ENCODE results near the gene ABCA8.
"Not testable (repeated sequence)": the region's sequence is repeated elsewhere in the genome, so short reads cannot be mapped to it uniquely, and the experiment has no call there.

ABCA8 gene

DNA sequence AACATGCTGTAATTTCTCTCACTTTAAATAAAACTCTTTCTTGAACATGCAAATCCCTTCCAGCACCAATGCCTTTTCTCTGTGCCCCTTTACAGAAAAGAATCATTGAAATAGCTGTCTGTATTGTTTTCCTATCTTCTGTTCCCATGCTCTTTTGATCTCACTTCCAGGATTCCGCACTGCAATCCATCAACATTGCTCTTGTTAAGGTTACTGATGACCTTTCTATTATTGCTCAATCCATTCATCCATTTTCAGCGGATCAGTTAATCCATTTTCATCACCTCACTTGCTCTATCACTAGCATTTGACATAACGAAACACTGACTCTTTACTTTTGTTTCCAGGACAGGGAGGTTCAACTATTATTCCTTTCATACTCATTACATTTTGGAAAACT lies 130.5 kb downstream of the ABCA8 start:
- peaks cover 0 to 1% (median 0%) of the 10 kb centered on the region in 5 experiments for H3K9me3 ChIP-seq (ENCODE audit: control extremely low read depth in 1 of 5, control insufficient read depth in 4 of 5, insufficient read depth in 2 of 5, low read depth in 1 of 5, low read length in 4 of 5)
- no peaks in the 10 kb centered on the region for H3K36me3 ChIP-seq (ENCODE audit: control insufficient read depth in 4 of 4, insufficient read depth in 4 of 4, low read length in 3 of 4)
- no peaks in the 10 kb centered on the region for H3K27me3 ChIP-seq (replicated peaks in 2 of 5; ENCODE audit: control insufficient read depth in 4 of 5, insufficient read depth in 5 of 5, low read length in 4 of 5)
- DNase-seq, result no peak
- POLR2A ChIA-PET, result no interaction called here
- H3K27ac ChIP-seq (ENCODE audit: insufficient read depth in 1 of 2, low read depth in 1 of 2, low read length in 2 of 2, poor library complexity in 1 of 2, severe bottlenecking in 2 of 2), result no peak overlapping the region
- WGBS (ENCODE audit: insufficient coverage), result 100% methylated on average over 3 of the region's 3 CpGs
- CTCF ChIA-PET, result no interaction called here
- no peaks in the 10 kb centered on the region for H3K4me1 ChIP-seq (ENCODE audit: control extremely low read depth in 1 of 4, control insufficient read depth in 4 of 4, insufficient read depth in 4 of 4, low read length in 3 of 4)
- H3K4me3 ChIP-seq (ENCODE audit: control insufficient read depth in 1 of 7, extremely low read depth in 1 of 7, insufficient read depth in 4 of 7, low read depth in 2 of 7, low read length in 6 of 7), result no peak overlapping the region

DNA sequence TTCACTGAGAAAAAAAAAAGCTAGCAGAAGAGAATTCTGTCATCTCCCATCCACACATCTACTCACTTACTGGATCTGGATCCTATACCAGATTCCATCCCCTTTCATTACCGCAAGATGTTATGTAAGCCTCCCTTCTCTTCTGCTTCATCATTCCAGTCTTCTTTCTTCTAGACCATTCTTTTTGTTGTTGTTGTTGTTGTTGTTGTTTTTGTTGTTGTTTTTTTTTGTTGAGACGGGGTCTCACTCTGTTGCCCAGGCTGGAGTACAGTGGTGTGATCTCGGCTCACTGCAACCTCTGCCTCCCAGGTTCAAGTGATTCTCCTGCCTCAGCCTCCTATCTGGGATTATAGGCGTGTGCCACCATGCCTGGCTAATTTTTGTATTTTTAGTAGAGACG lies 131.0 kb downstream of the ABCA8 start:
- H3K9me3 ChIP-seq (ENCODE audit: control extremely low read depth in 1 of 5, control insufficient read depth in 4 of 5, insufficient read depth in 2 of 5, low read depth in 1 of 5, low read length in 4 of 5); H3K4me3 ChIP-seq (ENCODE audit: control insufficient read depth in 1 of 7, extremely low read depth in 1 of 7, insufficient read depth in 4 of 7, low read depth in 2 of 7, low read length in 6 of 7); H3K27ac ChIP-seq (ENCODE audit: insufficient read depth in 1 of 2, low read depth in 1 of 2, low read length in 2 of 2, poor library complexity in 1 of 2, severe bottlenecking in 2 of 2); H3K27me3 ChIP-seq (replicated peaks in 2 of 5; ENCODE audit: control insufficient read depth in 4 of 5, insufficient read depth in 5 of 5, low read length in 4 of 5); H3K4me1 ChIP-seq (ENCODE audit: control extremely low read depth in 1 of 4, control insufficient read depth in 4 of 4, insufficient read depth in 4 of 4, low read length in 3 of 4); H3K36me3 ChIP-seq (ENCODE audit: control insufficient read depth in 4 of 4, insufficient read depth in 4 of 4, low read length in 3 of 4); POLR2A ChIA-PET; CTCF ChIA-PET; DNase-seq: not testable (repeated sequence)
- 92% methylated on average over 2 of the region's 5 CpGs for WGBS (ENCODE audit: insufficient coverage)

DNA sequence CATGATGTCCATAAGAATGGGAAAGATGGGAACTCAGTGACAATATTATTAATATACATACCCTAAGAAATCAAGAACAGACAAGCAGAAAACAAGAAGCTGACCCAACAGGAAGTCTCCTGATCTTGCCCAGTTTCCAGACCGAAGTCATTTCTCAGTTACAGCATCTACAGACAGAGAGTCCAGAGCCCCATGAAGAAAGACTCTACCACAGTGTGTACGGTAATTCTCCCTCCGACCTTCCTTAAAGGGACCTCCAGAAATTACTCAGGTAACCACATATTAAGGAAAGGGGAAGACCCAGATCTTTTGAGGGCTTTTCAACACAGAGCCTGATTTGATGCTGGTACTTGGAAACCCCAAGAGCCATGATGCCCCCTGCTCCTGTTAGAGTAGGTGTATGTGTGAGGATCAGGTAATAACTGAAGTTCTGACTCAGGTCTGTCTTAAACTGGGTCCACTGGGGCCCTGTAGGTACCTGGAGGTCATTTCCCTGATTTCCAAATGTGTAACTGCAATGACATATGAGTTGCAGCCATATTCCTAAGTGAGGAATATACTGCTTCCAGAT lies 132.4 kb downstream of the ABCA8 start:
- Histone ChIP-seq H3K27ac (ENCODE audit: insufficient read depth in 1 of 2, low read depth in 1 of 2, low read length in 2 of 2, poor library complexity in 1 of 2, severe bottlenecking in 2 of 2) (no peak overlapping the region), H3K4me3 (ENCODE audit: control insufficient read depth in 1 of 7, extremely low read depth in 1 of 7, insufficient read depth in 4 of 7, low read depth in 2 of 7, low read length in 6 of 7) (no peak overlapping the region), H3K36me3 (ENCODE audit: control insufficient read depth in 4 of 4, insufficient read depth in 4 of 4, low read length in 3 of 4) (no peaks in the 10 kb centered on the region), H3K27me3 (replicated peaks in 2 of 5; ENCODE audit: control insufficient read depth in 4 of 5, insufficient read depth in 5 of 5, low read length in 4 of 5) (no peaks in the 10 kb centered on the region), H3K4me1 (ENCODE audit: control extremely low read depth in 1 of 4, control insufficient read depth in 4 of 4, insufficient read depth in 4 of 4, low read length in 3 of 4) (peaks cover 0 to 2% (median under 1%) of the 10 kb centered on the region in 4 experiments), H3K9me3 (ENCODE audit: control extremely low read depth in 1 of 5, control insufficient read depth in 4 of 5, insufficient read depth in 2 of 5, low read depth in 1 of 5, low read length in 4 of 5) (peaks cover 0 to 1% (median 0%) of the 10 kb centered on the region in 5 experiments)
- WGBS (ENCODE audit: insufficient coverage), result 93% methylated on average over 3 of the region's 3 CpGs
- no peak for DNase-seq
- ChIA-PET POLR2A (no interaction called here), CTCF (no interaction called here)

DNA sequence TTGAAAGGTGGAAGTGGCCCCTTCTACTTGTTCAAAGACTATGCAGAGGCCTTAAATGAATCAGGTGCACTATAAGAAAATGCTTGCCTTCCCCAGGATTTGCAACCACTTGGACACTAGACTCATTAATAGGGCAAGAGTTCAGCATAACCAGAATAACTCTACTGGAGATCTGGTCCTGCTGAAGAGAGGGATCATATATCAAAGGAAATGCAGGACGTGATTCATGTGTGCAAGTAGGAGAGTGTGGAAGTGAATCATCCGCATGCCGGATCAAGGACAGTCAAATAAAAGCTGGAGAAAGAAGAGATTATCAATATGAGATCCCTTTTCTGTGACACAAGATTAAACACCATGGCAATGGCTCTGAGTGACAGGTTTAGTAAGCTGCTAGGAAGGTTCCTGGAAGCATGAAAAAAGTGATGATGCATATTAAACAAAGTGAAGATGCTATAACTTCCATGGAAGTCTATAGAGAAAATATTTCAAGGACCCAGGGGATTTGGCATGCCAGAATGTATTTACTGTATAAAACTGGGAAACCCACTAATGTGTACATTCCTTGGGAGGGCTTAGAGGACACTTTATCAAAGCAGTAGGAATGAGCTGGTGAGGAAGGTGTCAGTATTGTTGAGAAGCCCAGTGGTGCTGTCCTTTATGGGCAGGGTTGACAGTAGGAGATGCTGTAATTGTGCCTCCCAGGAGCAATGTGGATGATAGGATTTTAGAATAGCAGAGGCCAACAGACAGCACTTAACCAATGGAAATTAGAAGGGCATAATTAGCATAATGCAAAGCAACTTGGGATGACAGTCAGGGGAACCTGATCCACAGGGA lies 133.1 kb downstream of the ABCA8 start:
- ChIA-PET CTCF (interaction anchor here (0.6 kb wide), 1 partner anchor 33 kb away, joined by 3 read pairs; no protein-coding TSS in a partner anchor), POLR2A (no interaction called here)
- DNase-seq, result no peak
- Histone ChIP-seq H3K4me3 (ENCODE audit: control insufficient read depth in 1 of 7, extremely low read depth in 1 of 7, insufficient read depth in 4 of 7, low read depth in 2 of 7, low read length in 6 of 7) (no peak overlapping the region), H3K36me3 (ENCODE audit: control insufficient read depth in 4 of 4, insufficient read depth in 4 of 4, low read length in 3 of 4) (no peaks in the 10 kb centered on the region), H3K9me3 (ENCODE audit: control extremely low read depth in 1 of 5, control insufficient read depth in 4 of 5, insufficient read depth in 2 of 5, low read depth in 1 of 5, low read length in 4 of 5) (peaks cover 0 to 1% (median 0%) of the 10 kb centered on the region in 5 experiments), H3K27me3 (replicated peaks in 2 of 5; ENCODE audit: control insufficient read depth in 4 of 5, insufficient read depth in 5 of 5, low read length in 4 of 5) (no peaks in the 10 kb centered on the region), H3K27ac (ENCODE audit: insufficient read depth in 1 of 2, low read depth in 1 of 2, low read length in 2 of 2, poor library complexity in 1 of 2, severe bottlenecking in 2 of 2) (no peak overlapping the region), H3K4me1 (ENCODE audit: control extremely low read depth in 1 of 4, control insufficient read depth in 4 of 4, insufficient read depth in 4 of 4, low read length in 3 of 4) (peaks cover 0 to 5% (median 2%) of the 10 kb centered on the region in 4 experiments)
- 100% methylated on average over 3 of the region's 3 CpGs for WGBS (ENCODE audit: insufficient coverage)

DNA sequence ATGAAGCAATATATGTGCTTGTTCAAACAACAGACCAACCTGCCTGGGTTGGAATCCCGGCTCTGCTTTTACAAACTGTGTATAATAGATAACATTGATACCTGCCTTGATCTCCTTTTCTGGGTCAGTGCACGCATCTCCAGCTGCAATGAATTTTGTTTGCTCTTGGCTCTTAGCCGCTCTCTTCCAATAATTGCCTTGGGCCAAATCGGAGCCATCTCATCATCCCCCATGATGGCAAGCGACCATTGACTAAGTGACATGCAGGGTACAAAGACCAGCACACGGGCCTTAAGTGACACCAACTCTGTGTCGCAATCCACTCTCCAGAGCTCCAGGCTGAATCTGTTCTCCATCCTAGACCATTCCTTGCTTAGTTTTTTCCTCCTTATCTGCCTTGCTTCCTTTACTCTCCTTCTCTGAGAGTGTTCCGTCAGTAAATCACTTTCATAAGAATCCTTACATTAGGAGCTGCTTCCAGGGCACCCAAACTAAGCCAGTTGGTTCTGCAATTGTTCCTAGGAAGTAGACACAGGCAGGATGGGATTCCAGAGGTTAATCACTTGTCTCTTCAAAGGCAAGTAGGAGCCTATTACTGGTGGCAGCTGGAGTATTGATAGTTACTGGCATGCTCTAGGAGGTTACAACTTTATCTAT lies 134.2 kb downstream of the ABCA8 start:
- H3K27me3 ChIP-seq (replicated peaks in 2 of 5; ENCODE audit: control insufficient read depth in 4 of 5, insufficient read depth in 5 of 5, low read length in 4 of 5), result no peaks in the 10 kb centered on the region
- 100% methylated on average over 6 of the region's 8 CpGs for WGBS (ENCODE audit: insufficient coverage)
- ChIA-PET POLR2A (no interaction called here), CTCF (no interaction called here)
- no peak overlapping the region for H3K27ac ChIP-seq (ENCODE audit: insufficient read depth in 1 of 2, low read depth in 1 of 2, low read length in 2 of 2, poor library complexity in 1 of 2, severe bottlenecking in 2 of 2)
- peaks cover 0 to 1% (median 0%) of the 10 kb centered on the region in 5 experiments for H3K9me3 ChIP-seq (ENCODE audit: control extremely low read depth in 1 of 5, control insufficient read depth in 4 of 5, insufficient read depth in 2 of 5, low read depth in 1 of 5, low read length in 4 of 5)
- no peaks in the 10 kb centered on the region for H3K36me3 ChIP-seq (ENCODE audit: control insufficient read depth in 4 of 4, insufficient read depth in 4 of 4, low read length in 3 of 4)
- peaks cover 0 to 5% (median 2%) of the 10 kb centered on the region in 4 experiments for H3K4me1 ChIP-seq (ENCODE audit: control extremely low read depth in 1 of 4, control insufficient read depth in 4 of 4, insufficient read depth in 4 of 4, low read length in 3 of 4)
- no peak for DNase-seq
- no peak overlapping the region for H3K4me3 ChIP-seq (ENCODE audit: control insufficient read depth in 1 of 7, extremely low read depth in 1 of 7, insufficient read depth in 4 of 7, low read depth in 2 of 7, low read length in 6 of 7)

DNA sequence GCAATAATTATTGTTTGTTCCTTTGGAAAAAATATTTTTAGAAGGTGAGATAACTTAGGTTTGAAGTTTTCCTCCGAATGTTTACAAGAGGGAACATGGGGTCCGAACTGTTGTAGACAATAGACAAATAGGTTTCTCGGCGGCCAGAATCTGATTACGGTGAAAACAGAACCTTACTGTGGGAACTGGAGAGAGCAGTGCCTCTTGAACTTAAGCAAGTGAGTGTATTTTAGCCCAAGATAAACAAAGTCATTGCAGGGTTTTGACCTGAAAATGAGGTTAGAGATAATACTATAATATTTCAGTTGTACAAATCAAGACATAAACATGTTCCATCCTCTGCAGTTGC lies 134.7 kb downstream of the ABCA8 start:
- Histone ChIP-seq H3K27ac (ENCODE audit: insufficient read depth in 1 of 2, low read depth in 1 of 2, low read length in 2 of 2, poor library complexity in 1 of 2, severe bottlenecking in 2 of 2) (no peak overlapping the region), H3K9me3 (ENCODE audit: control extremely low read depth in 1 of 5, control insufficient read depth in 4 of 5, insufficient read depth in 2 of 5, low read depth in 1 of 5, low read length in 4 of 5) (peaks cover 0 to 1% (median 0%) of the 10 kb centered on the region in 5 experiments), H3K36me3 (ENCODE audit: control insufficient read depth in 4 of 4, insufficient read depth in 4 of 4, low read length in 3 of 4) (no peaks in the 10 kb centered on the region), H3K4me3 (ENCODE audit: control insufficient read depth in 1 of 7, extremely low read depth in 1 of 7, insufficient read depth in 4 of 7, low read depth in 2 of 7, low read length in 6 of 7) (no peak overlapping the region), H3K27me3 (replicated peaks in 2 of 5; ENCODE audit: control insufficient read depth in 4 of 5, insufficient read depth in 5 of 5, low read length in 4 of 5) (no peaks in the 10 kb centered on the region), H3K4me1 (ENCODE audit: control extremely low read depth in 1 of 4, control insufficient read depth in 4 of 4, insufficient read depth in 4 of 4, low read length in 3 of 4) (peaks cover 0 to 6% (median 2%) of the 10 kb centered on the region in 4 experiments)
- 96% methylated on average over 5 of the region's 5 CpGs for WGBS (ENCODE audit: insufficient coverage)
- POLR2A ChIA-PET, result no interaction called here
- DNase-seq, result no peak
- CTCF ChIA-PET, result no interaction called here

DNA sequence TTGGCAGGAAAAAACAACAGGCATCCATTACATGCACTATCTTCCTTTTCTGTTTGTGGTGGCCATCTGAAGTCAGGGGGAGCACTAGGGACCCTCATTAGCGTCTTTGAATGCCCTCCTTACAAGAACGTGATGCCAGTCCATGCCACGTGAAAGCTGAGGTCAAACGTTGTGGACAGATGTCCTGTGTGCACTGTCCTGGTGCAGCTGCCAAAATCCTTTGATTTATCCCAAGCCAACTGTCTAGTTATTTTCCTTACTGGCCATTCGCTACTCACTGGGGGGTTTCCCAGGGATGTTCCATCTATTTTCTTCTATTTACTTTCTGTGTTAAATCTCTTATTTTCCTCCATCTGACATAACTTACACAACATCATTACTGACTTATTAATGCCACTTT lies 135.7 kb downstream of the ABCA8 start:
- Histone ChIP-seq H3K36me3 (ENCODE audit: control insufficient read depth in 4 of 4, insufficient read depth in 4 of 4, low read length in 3 of 4) (no peaks in the 10 kb centered on the region), H3K9me3 (ENCODE audit: control extremely low read depth in 1 of 5, control insufficient read depth in 4 of 5, insufficient read depth in 2 of 5, low read depth in 1 of 5, low read length in 4 of 5) (peaks cover 0 to 1% (median 0%) of the 10 kb centered on the region in 5 experiments), H3K4me1 (ENCODE audit: control extremely low read depth in 1 of 4, control insufficient read depth in 4 of 4, insufficient read depth in 4 of 4, low read length in 3 of 4) (peaks cover 0 to 7% (median 2%) of the 10 kb centered on the region in 4 experiments), H3K27ac (ENCODE audit: insufficient read depth in 1 of 2, low read depth in 1 of 2, low read length in 2 of 2, poor library complexity in 1 of 2, severe bottlenecking in 2 of 2) (no peak overlapping the region), H3K27me3 (replicated peaks in 2 of 5; ENCODE audit: control insufficient read depth in 4 of 5, insufficient read depth in 5 of 5, low read length in 4 of 5) (no peaks in the 10 kb centered on the region), H3K4me3 (ENCODE audit: control insufficient read depth in 1 of 7, extremely low read depth in 1 of 7, insufficient read depth in 4 of 7, low read depth in 2 of 7, low read length in 6 of 7) (no peak overlapping the region)
- POLR2A ChIA-PET, result no interaction called here
- CTCF ChIA-PET, result no interaction called here
- 98% methylated on average over 5 of the region's 5 CpGs for WGBS (ENCODE audit: insufficient coverage)
- no peak for DNase-seq
